Measurements from ENCODE around the gene GAMT. TPM values are rescaled to one million over a fixed set of nuclear protein-coding genes. Genes with fewer than 3 reads are reported as not detected.

Gene GAMT
- total and polyA plus RNA-seq, 2 of the 13 experiments (the other 11 are each of a cell fraction or from before 2014, with no cell fraction given), result 115 to 124 TPM

DNA sequence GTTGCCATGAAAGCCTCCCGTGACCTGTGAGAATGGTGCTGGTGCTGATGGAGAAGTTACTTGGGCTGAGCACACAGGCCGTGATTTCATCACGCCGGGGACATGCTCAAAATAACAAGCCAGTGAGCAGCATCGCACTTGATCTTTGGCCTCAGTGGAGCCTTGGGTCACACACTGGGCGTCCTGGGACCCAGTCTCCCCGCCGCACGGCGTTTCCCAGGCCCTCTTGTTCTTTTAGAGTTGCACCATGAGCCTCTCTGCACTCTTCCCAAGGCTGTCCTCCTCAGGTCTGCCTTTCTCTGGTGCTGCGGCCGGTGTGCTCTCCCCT is 27.1 kb downstream of the GAMT start (continued):
- TF ChIP-seq, protein P1, sequence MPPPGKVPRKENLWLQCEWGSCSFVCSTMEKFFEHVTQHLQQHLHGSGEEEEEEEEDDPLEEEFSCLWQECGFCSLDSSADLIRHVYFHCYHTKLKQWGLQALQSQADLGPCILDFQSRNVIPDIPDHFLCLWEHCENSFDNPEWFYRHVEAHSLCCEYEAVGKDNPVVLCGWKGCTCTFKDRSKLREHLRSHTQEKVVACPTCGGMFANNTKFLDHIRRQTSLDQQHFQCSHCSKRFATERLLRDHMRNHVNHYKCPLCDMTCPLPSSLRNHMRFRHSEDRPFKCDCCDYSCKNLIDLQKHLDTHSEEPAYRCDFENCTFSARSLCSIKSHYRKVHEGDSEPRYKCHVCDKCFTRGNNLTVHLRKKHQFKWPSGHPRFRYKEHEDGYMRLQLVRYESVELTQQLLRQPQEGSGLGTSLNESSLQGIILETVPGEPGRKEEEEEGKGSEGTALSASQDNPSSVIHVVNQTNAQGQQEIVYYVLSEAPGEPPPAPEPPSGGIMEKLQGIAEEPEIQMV (CRISPR knock-in tag; IDR thresholded peaks at IDR 0.05; ENCODE audit: low read depth), result 0 out of 2 replicates have a peak, but pooled peaks have one; percentile 40
- peak; percentile 64; the same call in 1 of the 2 replicates for TF ChIP-seq PHF21A (CRISPR knock-in tag; IDR thresholded peaks at IDR 0.05)
- TF ChIP-seq, protein P2, sequence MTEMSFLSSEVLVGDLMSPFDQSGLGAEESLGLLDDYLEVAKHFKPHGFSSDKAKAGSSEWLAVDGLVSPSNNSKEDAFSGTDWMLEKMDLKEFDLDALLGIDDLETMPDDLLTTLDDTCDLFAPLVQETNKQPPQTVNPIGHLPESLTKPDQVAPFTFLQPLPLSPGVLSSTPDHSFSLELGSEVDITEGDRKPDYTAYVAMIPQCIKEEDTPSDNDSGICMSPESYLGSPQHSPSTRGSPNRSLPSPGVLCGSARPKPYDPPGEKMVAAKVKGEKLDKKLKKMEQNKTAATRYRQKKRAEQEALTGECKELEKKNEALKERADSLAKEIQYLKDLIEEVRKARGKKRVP (CRISPR knock-in tag; IDR thresholded peaks at IDR 0.05), result peak in 1 of 2 experiments; percentile 89; a peak in 2 of 4 replicates
- peak; percentile 51 for TF ChIP-seq RXRB (CRISPR knock-in tag; IDR thresholded peaks at IDR 0.05; ENCODE audit: borderline replicate concordance)
- TF ChIP-seq NKX3-1 (CRISPR knock-in tag; IDR thresholded peaks at IDR 0.05), result 0 out of 2 replicates have a peak, but pooled peaks have one; percentile 28
- TF ChIP-seq BCL6 (CRISPR knock-in tag; IDR thresholded peaks at IDR 0.05), result peak; percentile 39; the same call in 1 of the 2 replicates
- TF ChIP-seq IKZF4 (CRISPR knock-in tag; IDR thresholded peaks at IDR 0.05; ENCODE audit: borderline replicate concordance, low read depth, not compliant biosample characterization), result peak; percentile 30
- TF ChIP-seq KAT7 (CRISPR knock-in tag; IDR thresholded peaks at IDR 0.05; ENCODE audit: borderline replicate concordance), result 0 out of 2 replicates have a peak, but pooled peaks have one; percentile 60
- 0 out of 2 replicates have a peak, but pooled peaks have one; percentile 42 for TF ChIP-seq HMG20B (CRISPR knock-in tag; conservative IDR thresholded peaks at IDR 0.05)
- TF ChIP-seq ETV5 (CRISPR knock-in tag; IDR thresholded peaks at IDR 0.05; ENCODE audit: borderline replicate concordance), result no peak
- TF ChIP-seq ZNF563 (CRISPR knock-in tag; IDR thresholded peaks at IDR 0.05), result 0 out of 2 replicates have a peak, but pooled peaks have one; percentile 14
- TF ChIP-seq RARA (CRISPR knock-in tag; IDR thresholded peaks at IDR 0.05), result peak; percentile 76
- TF ChIP-seq HNF4A (CRISPR knock-in tag; IDR thresholded peaks at IDR 0.05), result peak; percentile 93
- peak in 1 of 2 experiments; percentile 28; a peak in 1 of 4 replicates for TF ChIP-seq POLR2A (IDR thresholded peaks at IDR 0.05; ENCODE audit: insufficient read depth in 1 of 2, low read depth in 2 of 2, low read length in 2 of 2)
- TF ChIP-seq, protein P3, sequence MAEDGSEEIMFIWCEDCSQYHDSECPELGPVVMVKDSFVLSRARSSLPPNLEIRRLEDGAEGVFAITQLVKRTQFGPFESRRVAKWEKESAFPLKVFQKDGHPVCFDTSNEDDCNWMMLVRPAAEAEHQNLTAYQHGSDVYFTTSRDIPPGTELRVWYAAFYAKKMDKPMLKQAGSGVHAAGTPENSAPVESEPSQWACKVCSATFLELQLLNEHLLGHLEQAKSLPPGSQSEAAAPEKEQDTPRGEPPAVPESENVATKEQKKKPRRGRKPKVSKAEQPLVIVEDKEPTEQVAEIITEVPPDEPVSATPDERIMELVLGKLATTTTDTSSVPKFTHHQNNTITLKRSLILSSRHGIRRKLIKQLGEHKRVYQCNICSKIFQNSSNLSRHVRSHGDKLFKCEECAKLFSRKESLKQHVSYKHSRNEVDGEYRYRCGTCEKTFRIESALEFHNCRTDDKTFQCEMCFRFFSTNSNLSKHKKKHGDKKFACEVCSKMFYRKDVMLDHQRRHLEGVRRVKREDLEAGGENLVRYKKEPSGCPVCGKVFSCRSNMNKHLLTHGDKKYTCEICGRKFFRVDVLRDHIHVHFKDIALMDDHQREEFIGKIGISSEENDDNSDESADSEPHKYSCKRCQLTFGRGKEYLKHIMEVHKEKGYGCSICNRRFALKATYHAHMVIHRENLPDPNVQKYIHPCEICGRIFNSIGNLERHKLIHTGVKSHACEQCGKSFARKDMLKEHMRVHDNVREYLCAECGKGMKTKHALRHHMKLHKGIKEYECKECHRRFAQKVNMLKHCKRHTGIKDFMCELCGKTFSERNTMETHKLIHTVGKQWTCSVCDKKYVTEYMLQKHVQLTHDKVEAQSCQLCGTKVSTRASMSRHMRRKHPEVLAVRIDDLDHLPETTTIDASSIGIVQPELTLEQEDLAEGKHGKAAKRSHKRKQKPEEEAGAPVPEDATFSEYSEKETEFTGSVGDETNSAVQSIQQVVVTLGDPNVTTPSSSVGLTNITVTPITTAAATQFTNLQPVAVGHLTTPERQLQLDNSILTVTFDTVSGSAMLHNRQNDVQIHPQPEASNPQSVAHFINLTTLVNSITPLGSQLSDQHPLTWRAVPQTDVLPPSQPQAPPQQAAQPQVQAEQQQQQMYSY (CRISPR knock-in tag; IDR thresholded peaks at IDR 0.05), result 0 out of 2 replicates have a peak, but pooled peaks have one; percentile 4
- peak; percentile 47; the same call in 1 of the 2 replicates for TF ChIP-seq ESRRA (CRISPR knock-in tag; IDR thresholded peaks at IDR 0.05; ENCODE audit: low read depth)
- TF ChIP-seq KDM4B (CRISPR knock-in tag; IDR thresholded peaks at IDR 0.05), result peak; percentile 83; the same call in 1 of the 2 replicates
- TF ChIP-seq MYC (CRISPR knock-in tag; IDR thresholded peaks at IDR 0.05; ENCODE audit: borderline replicate concordance), result 0 out of 2 replicates have a peak, but pooled peaks have one; percentile 8
- no peak for TF ChIP-seq FOXA1 (IDR thresholded peaks at IDR 0.05)
- peak; percentile 33; the same call in 1 of the 2 replicates for TF ChIP-seq FOXA1 (CRISPR knock-in tag; IDR thresholded peaks at IDR 0.05)
- no peak; the same call in 1 of the 2 replicates for TF ChIP-seq ZBTB20 (CRISPR knock-in tag; IDR thresholded peaks at IDR 0.05; ENCODE audit: borderline replicate concordance, low read depth)
- no peak for TF ChIP-seq ZFY (CRISPR knock-in tag; IDR thresholded peaks at IDR 0.05)
- TF ChIP-seq ATM (IDR thresholded peaks at IDR 0.05; ENCODE audit: borderline replicate concordance), result no peak
- peak; percentile 57; the same call in 1 of the 2 replicates for TF ChIP-seq SPEN (CRISPR knock-in tag; IDR thresholded peaks at IDR 0.05; ENCODE audit: low read depth)
- 0 out of 2 replicates have a peak, but pooled peaks have one; percentile 24 for TF ChIP-seq CBX5 (CRISPR knock-in tag; IDR thresholded peaks at IDR 0.05; ENCODE audit: borderline replicate concordance)
- peak in 1 of 2 experiments; percentile 14; a peak in 1 of 4 replicates for TF ChIP-seq EP300 (IDR thresholded peaks at IDR 0.05; ENCODE audit: low read depth in 2 of 2, low read length in 2 of 2)
- peak; percentile 28; the same call in 1 of the 2 replicates for TF ChIP-seq EP300 (CRISPR knock-in tag; IDR thresholded peaks at IDR 0.05; ENCODE audit: borderline replicate concordance)

All from HepG2 (cell line).